Measurements from ENCODE around the gene TEX10.
"Not testable (repeated sequence)": the region's sequence is repeated elsewhere in the genome, so short reads cannot be mapped to it uniquely, and the experiment has no call there.

GRCh38 chr9:100392989-100393388 is 40.2 kb upstream of the TEX10 start:
- TF ChIP-seq POLR2AphosphoS5 (IDR thresholded peaks at IDR 0.05; ENCODE audit: low read depth, low read length); TCF12 (IDR thresholded peaks at IDR 0.05): not testable (repeated sequence)
